Liver (tissue), 3 donors: ENCODE data around the gene GCNT4.
A peak's percentile ranks its signal among the peaks of the same experiment; 100 is the strongest.

Experiments
- CTCF ChIP-seq: fragments of 150-350 bp; IDR thresholded peaks from 2 replicates; pipeline ENCODE4 v1.5.1; 2017; ENCODE audit warnings: improper control_type of control experiment, low read depth, low read length; ENCODE audit not compliant: missing input control
- RAD21 ChIP-seq, 2 donors: IDR thresholded peaks; 2 replicates each; pipeline ENCODE4 v1.6.1; 2016; ENCODE audit warnings: antibody characterized with exemption in 2 of 2, mild to moderate bottlenecking in 2 of 2
- YY1 ChIP-seq: IDR thresholded peaks from 2 replicates; pipeline ENCODE4 v1.6.1; 2016; ENCODE audit warnings: antibody characterized with exemption, mild to moderate bottlenecking
- donor health status: healthy.
- donor health status: healthy.

- TF ChIP-seq RAD21 (IDR thresholded peaks at IDR 0.05) (no peak), CTCF (peak; percentile 20), YY1 (no peak)
Measured at GRCh38 chr5:75050415-75050814, 1.9 kb downstream of the GCNT4 start.
